HG02588 (cell line): ENCODE results near the gene FRK.
"Not testable (repeated sequence)": the region's sequence is repeated elsewhere in the genome, so short reads cannot be mapped to it uniquely, and the experiment has no call there.

ENCODE experiments used
- ATAC-seq: cut with Tn5 transposase; IDR thresholded peaks from one replicate; pipeline ENCODE4 v1.9.1; 2021; ENCODE audit warnings: mild to moderate bottlenecking, moderate library complexity; ENCODE audit not compliant: unreplicated experiment

The FRK gene, protein sequence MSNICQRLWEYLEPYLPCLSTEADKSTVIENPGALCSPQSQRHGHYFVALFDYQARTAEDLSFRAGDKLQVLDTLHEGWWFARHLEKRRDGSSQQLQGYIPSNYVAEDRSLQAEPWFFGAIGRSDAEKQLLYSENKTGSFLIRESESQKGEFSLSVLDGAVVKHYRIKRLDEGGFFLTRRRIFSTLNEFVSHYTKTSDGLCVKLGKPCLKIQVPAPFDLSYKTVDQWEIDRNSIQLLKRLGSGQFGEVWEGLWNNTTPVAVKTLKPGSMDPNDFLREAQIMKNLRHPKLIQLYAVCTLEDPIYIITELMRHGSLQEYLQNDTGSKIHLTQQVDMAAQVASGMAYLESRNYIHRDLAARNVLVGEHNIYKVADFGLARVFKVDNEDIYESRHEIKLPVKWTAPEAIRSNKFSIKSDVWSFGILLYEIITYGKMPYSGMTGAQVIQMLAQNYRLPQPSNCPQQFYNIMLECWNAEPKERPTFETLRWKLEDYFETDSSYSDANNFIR

GRCh38 chr6:116060572-116061283, at the start of gene FRK:
Gene FRK (minus strand): TSS chr6:116060891. CDS start chr6:116060311, 580 bp downstream.
- ATAC-seq: peak; percentile 49

GRCh38 chr6:116108836-116109235, 48.1 kb upstream of the FRK start:
- no peak for ATAC-seq

DNA sequence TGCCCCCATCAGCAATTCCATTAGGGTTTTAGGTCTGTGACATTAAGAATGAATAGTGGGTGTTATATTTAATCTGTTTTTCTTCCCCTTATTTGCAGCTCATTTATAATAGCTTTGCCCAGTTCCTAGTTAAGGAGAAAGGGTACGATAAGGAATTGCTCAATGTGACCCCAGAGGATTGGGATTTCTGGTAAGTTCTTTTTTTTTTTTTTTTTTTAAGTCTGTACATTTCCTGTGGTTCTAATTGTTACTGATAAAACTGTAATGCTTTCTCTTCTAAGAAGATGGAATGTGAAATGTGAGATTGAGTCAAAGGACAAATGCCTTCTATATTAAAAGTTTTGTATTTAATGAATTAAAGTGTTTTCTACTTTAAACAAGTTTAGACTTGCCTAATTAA, 45.5 kb upstream of the FRK start:
- ATAC-seq: no peak

DNA sequence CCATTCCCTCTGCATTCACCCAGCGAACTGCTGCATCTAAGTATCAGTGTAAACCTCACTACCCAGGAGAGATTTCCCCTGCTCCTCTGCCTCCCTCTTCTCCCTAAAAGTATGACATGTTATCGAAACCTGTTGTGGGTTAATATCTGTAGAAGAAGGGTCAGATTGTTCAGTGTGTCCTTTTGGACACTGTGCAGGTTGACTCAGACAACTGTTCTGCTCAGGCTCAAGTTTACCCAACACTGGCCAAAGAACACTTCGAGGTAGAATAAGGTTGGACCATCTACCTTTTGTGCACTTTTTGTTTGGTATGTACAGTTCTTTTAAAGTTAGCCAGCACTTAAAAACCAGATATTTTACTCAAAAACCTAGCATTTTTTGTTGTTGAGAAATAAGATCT, 44.6 kb upstream of the FRK start:
- ATAC-seq: no peak

DNA sequence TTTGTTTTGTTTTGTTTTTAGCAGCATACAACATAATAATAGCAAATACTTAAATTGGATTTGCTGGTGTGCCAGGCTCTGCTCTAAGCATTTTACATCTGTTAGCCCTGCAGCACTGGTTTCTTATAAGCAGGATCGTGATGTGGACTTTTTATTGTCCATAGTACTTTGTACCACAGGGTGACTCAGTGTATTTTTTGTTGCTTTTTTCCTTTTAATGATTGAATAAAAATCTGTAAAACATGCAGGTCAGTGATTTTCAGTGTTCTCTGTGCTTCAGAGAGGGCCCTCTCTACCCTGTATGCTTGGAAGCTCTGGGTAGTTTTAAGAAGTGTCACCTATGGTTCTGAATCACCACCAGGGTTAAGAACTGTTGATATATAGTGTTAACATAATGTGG, 43.9 kb upstream of the FRK start:
- no peak for ATAC-seq

DNA sequence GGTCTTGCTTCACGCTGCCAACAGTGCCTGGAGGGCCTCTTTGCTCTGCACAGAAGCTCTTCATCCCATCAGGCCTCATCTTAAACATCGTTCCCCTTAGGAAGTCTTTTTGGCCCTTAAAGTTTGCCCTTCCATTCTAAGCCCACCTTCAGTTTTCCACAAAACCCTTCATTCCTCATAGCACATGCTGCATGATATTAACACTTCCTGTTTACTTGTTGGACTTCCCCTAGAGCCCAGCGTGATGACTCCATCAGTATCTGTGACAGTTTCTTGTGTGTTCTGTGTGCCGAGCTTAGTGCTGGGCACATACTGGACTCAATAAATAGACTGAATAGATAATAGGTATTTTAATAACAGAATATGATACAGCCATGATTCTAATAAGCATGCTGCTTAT, 42.2 kb upstream of the FRK start:
- ATAC-seq: no peak

DNA sequence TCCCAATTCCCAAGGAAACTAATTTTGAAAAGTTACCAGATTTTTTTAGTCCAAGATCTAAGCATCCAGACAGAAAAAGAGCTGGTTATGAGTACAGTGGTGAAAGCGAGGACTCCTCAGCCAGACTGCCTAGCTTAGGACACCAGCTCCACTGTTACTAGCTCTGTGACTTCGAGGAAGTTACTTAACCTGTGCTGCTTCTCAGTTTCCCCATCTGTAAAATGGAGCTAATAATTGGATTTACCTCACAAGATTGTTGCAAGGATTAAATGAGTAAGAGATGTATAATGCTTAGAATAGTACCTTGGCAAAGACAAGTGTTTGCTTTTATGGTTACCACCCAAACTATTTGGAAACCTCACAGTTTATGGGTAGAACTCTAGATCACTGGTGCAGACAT, 41.1 kb upstream of the FRK start:
- ATAC-seq: no peak

DNA sequence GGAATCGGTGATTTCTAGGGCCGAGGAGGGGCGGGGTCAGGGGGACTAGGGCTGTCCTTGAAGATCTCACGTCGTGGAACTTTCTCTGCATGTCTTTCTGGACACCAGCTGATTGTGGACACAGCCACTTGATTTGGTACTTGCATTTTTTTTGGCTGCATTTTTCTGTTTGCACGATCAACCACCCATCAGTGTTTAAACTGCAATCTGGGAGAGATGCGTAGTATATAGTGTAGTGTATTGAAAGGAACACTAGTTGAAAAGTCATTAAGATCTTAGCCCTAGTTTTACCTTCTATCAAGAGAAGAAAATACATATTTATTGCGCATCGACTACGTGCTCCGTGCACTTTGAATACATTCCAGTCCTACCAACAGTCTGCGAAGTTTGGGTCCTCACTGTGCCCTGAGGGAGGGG, 40.6 kb upstream of the FRK start:
- ATAC-seq: no peak

- peak; percentile 88 for ATAC-seq
Observed at GRCh38 chr6:116100419-116101301, 40.0 kb upstream of the FRK start, which contains the start of gene NT5DC1. Gene NT5DC1 (plus strand): TSS chr6:116100853. CDS start chr6:116100931, 78 bp downstream.

GRCh38 chr6:116099036-116099435, 38.3 kb upstream of the FRK start:
- no peak for ATAC-seq

- ATAC-seq: no peak
Observed at GRCh38 chr6:116096979-116097816, 36.5 kb upstream of the FRK start.

GRCh38 chr6:116096048-116096759, 35.5 kb upstream of the FRK start:
- ATAC-seq: not testable (repeated sequence)

DNA sequence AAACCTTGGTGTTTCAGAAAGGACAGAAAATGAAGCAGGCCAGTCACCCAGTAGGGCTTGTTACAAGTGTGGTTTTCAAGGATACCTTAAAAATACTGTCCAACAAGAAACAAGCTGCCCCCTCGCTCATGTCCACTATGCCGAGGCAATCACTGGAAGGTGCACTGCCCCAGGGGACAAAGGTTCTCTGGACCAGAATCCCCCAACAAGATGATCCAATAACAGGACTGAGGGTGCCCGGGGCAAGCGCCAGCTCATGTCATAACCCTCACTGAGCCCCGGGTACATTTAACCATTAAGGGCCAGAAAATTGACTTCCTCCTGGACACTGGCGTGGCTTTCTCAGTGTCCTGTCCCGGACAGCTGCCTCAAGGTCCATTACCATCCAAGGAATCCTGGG, 33.4 kb upstream of the FRK start:
- no peak for ATAC-seq

DNA sequence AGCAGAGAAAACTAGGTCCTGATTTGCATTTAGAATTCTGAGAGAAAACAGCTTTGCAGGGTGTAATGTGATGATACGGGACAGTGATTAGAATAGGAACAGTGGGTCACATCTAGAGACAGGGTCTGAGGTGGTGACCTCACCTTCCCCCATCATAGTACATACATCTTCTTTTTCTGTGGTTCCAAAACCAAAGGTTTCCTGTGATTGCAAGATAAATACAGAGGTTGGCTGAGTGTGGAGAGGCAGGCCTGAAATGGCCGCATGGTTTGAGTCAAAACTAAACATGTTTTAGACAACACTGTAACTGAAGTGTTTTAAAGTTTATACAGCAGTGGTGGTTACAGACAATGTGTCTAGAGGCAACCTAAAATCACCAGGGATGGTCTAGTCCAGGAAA, 29.6 kb upstream of the FRK start:
- ATAC-seq: peak; percentile 47

DNA sequence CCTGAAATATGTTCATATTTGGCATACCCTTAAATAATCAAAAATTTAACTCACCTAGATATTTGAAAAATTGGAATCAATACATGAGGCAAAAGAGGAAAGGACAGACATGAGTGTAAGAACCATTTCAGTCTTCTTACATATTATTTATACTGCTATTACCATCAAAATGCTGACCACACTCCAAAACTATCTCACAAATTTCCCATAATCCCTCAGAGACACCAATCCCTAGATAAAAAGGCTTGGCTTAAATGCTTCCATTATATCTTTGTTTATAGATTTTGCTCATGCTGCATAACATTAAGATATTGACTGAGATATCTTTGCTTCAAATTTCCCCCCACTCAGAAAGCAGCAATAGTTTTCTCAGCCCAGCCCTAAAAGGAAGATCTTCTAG, 28.3 kb upstream of the FRK start:
- no peak for ATAC-seq

DNA sequence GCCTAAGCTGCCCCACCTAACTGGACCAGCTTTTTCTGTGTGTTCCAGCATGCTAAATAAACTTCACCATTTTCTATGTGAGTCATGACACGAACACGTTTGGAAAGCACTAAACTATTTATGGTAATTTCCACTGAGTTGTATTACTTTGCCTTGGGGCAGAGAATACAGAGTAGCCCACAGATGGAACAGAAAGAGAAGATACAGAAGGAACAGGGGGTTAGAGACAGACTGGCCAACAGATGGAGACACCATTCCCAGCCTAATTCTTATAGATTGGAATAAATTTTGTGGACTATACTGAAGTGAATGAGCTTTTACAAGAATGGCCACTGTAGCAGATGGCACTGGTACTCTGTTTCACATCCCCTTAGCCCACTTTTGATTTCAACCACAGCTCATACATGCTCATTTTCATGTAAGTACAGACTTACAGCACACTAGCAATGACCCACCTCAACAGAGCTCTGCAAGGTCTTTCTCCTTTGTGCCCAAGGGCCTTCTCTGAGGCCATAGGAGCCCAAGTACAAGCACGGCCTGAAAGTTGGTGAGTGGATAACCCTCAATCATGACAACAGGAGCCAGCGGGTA, 26.8 kb upstream of the FRK start:
- ATAC-seq: peak; percentile 96

- ATAC-seq: no peak
Observed at GRCh38 chr6:116084284-116084683, 23.6 kb upstream of the FRK start.

DNA sequence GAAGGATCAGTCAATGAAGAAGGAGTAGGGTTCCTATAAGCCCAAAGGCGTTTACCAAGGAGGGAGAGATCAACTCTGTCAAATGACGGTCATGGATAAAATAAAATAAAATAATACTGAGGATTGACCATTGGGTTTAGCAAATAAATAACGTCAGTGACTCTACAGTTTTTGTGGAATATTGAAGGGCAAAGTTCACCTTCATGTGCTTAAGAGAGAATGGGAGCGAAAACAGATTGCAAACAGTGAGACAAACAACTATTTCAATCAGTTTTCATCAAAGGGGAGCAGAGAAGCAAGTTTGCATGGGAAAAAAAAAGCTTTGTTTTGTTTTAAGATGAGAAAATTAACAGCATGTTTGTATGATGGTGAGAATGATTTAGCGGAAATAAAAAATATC, 22.4 kb upstream of the FRK start:
- ATAC-seq: no peak

- ATAC-seq: no peak
Observed at GRCh38 chr6:116078945-116079344, 18.3 kb upstream of the FRK start.
